IPS DF 19.7 (cell line): Measurements from ENCODE around the gene SMARCAD1.
"Not testable (repeated sequence)": the region's sequence is repeated elsewhere in the genome, so short reads cannot be mapped to it uniquely, and the experiment has no call there.

ENCODE experiments used
- DNase-seq: peaks from one replicate; pipeline ENCODE4 v3.0.0-alpha.2; 2013; ENCODE audit warnings: low read depth, low spot score

SMARCAD1 gene

GRCh38 chr4:94298725-94299252 lies 91.1 kb downstream of the SMARCAD1 start:
- no peak for DNase-seq

- no peak for DNase-seq
Observed at GRCh38 chr4:94302191-94302590, 94.5 kb downstream of the SMARCAD1 start.

- no peak for DNase-seq
Observed at GRCh38 chr4:94304365-94304971, 96.8 kb downstream of the SMARCAD1 start.

GRCh38 chr4:94305466-94306225 lies 98.0 kb downstream of the SMARCAD1 start:
- DNase-seq, result no peak

GRCh38 chr4:94306713-94307112 lies 99.0 kb downstream of the SMARCAD1 start:
- no peak for DNase-seq

GRCh38 chr4:94307231-94307871 lies 99.7 kb downstream of the SMARCAD1 start:
- DNase-seq, result no peak

GRCh38 chr4:94319927-94320326 lies 112.3 kb downstream of the SMARCAD1 start:
- not testable (repeated sequence) for DNase-seq

GRCh38 chr4:94325835-94326234 lies 118.2 kb downstream of the SMARCAD1 start:
- DNase-seq, result no peak

- no peak for DNase-seq
Observed at GRCh38 chr4:94329933-94330332, 122.3 kb downstream of the SMARCAD1 start.

GRCh38 chr4:94332983-94333590 lies 125.4 kb downstream of the SMARCAD1 start:
- no peak for DNase-seq

- DNase-seq, result no peak
Observed at GRCh38 chr4:94333866-94334265, 126.2 kb downstream of the SMARCAD1 start.

- no peak for DNase-seq
Observed at GRCh38 chr4:94334476-94334875, 126.8 kb downstream of the SMARCAD1 start.

- DNase-seq, result no peak
Observed at GRCh38 chr4:94334962-94335361, 127.3 kb downstream of the SMARCAD1 start.

- DNase-seq, result no peak
Observed at GRCh38 chr4:94336303-94336702, 128.6 kb downstream of the SMARCAD1 start.

GRCh38 chr4:94336791-94337190 lies 129.1 kb downstream of the SMARCAD1 start:
- DNase-seq, result not testable (repeated sequence)

- DNase-seq, result no peak
Observed at GRCh38 chr4:94338681-94339351, 131.2 kb downstream of the SMARCAD1 start.

- DNase-seq, result no peak
Observed at GRCh38 chr4:94339779-94340178, 132.1 kb downstream of the SMARCAD1 start.
